GM23248 (cell line): ENCODE data around the gene MINK1.

Source experiments
- EZH2 ChIP-seq: fragments of 200-600 bp; sonication (generic); IDR thresholded peaks from 2 replicates; pipeline ENCODE4 v1.6.1; 2018; ENCODE audit warnings: antibody characterized with exemption, mild to moderate bottlenecking; ENCODE audit not compliant: insufficient read depth, poor library complexity, severe bottlenecking
- EZH2phosphoT487 ChIP-seq: fragments of 200-600 bp; sonication (generic); IDR thresholded peaks from 2 replicates; pipeline ENCODE4 v1.6.1; 2018; ENCODE audit warnings: antibody characterized with exemption, moderate library complexity, mild to moderate bottlenecking, low read depth; ENCODE audit not compliant: insufficient read depth

GRCh38 chr17:4839965-4840892 is 7.1 kb downstream of the MINK1 start:
- no peak for TF ChIP-seq EZH2
- no peak for TF ChIP-seq EZH2phosphoT487
